ENCODE data around the gene DIDO1. TPM values are rescaled to one million over a fixed set of nuclear protein-coding genes. Genes with fewer than 3 reads are reported as not detected.

Gene DIDO1
- total RNA-seq, 2 donors from 2014 or later, result 63.8 to 80.4 TPM

GRCh38 chr20:62860391-62860923 lies 65.8 kb downstream of the DIDO1 start:
- Histone ChIP-seq H3K27ac (no peak overlapping the region), H3K36me3 (no peaks in the 10 kb centered on the region), H3K27me3 (replicated peaks; ENCODE audit: insufficient read depth) (no peaks in the 10 kb centered on the region), H3K4me3 (peak overlapping the region; percentile 62), H3K9me3 (no peaks in the 10 kb centered on the region), H3K4me1 (ENCODE audit: control insufficient read depth in 1 of 2, low read depth in 2 of 2) (peaks cover 0 to 10% of the 10 kb centered on the region in 2 donors)
- DNase-seq (ENCODE audit: low spot score) (no peak), ATAC-seq (ENCODE audit: insufficient number of reproducible peaks, low FRiP score, low read depth) (no peak)
- no peak for TF ChIP-seq CTCF (IDR thresholded peaks at IDR 0.05)

- DNase-seq (ENCODE audit: low spot score), result no peak
- no peaks in the 10 kb centered on the region for H3K36me3 ChIP-seq
- H3K27me3 ChIP-seq (replicated peaks; ENCODE audit: insufficient read depth), result no peaks in the 10 kb centered on the region
- H3K4me1 ChIP-seq (ENCODE audit: control insufficient read depth in 1 of 2, low read depth in 2 of 2), result peaks cover 0 to 10% of the 10 kb centered on the region in 2 donors
- ATAC-seq (ENCODE audit: insufficient number of reproducible peaks, low FRiP score, low read depth), result no peak
- H3K9me3 ChIP-seq, result no peaks in the 10 kb centered on the region
- no peak overlapping the region for H3K27ac ChIP-seq
- H3K4me3 ChIP-seq, result no peak overlapping the region
- TF ChIP-seq CTCF (IDR thresholded peaks at IDR 0.05), result no peak
Measured at GRCh38 chr20:62859721-62860120, 66.6 kb downstream of the DIDO1 start.

- DNase-seq (ENCODE audit: low spot score) (no peak), ATAC-seq (ENCODE audit: insufficient number of reproducible peaks, low FRiP score, low read depth) (no peak)
- no peak overlapping the region for H3K27ac ChIP-seq
- H3K27me3 ChIP-seq (replicated peaks; ENCODE audit: insufficient read depth), result no peaks in the 10 kb centered on the region
- TF ChIP-seq CTCF (IDR thresholded peaks at IDR 0.05), result no peak
- H3K36me3 ChIP-seq, result no peaks in the 10 kb centered on the region
- H3K4me1 ChIP-seq (ENCODE audit: control insufficient read depth in 1 of 2, low read depth in 2 of 2), result peaks cover 0 to 10% of the 10 kb centered on the region in 2 donors
- H3K4me3 ChIP-seq, result no peak overlapping the region
- H3K9me3 ChIP-seq, result no peaks in the 10 kb centered on the region
Measured at GRCh38 chr20:62858058-62858830, 68.1 kb downstream of the DIDO1 start.

GRCh38 chr20:62856931-62857619 lies 69.2 kb downstream of the DIDO1 start:
- Histone ChIP-seq H3K4me3 (no peak overlapping the region), H3K27ac (no peak overlapping the region), H3K36me3 (no peaks in the 10 kb centered on the region), H3K27me3 (replicated peaks; ENCODE audit: insufficient read depth) (no peaks in the 10 kb centered on the region), H3K9me3 (no peaks in the 10 kb centered on the region), H3K4me1 (ENCODE audit: control insufficient read depth in 1 of 2, low read depth in 2 of 2) (peaks cover 0 to 10% of the 10 kb centered on the region in 2 donors)
- ATAC-seq (ENCODE audit: insufficient number of reproducible peaks, low FRiP score, low read depth), result no peak
- no peak for DNase-seq (ENCODE audit: low spot score)
- TF ChIP-seq CTCF (IDR thresholded peaks at IDR 0.05), result no peak

GRCh38 chr20:62855120-62855519 lies 71.2 kb downstream of the DIDO1 start:
- TF ChIP-seq CTCF (IDR thresholded peaks at IDR 0.05), result no peak
- H3K9me3 ChIP-seq, result no peaks in the 10 kb centered on the region
- DNase-seq (ENCODE audit: low spot score), result no peak
- H3K27me3 ChIP-seq (replicated peaks; ENCODE audit: insufficient read depth), result no peaks in the 10 kb centered on the region
- H3K4me3 ChIP-seq, result no peak overlapping the region
- no peak for ATAC-seq (ENCODE audit: insufficient number of reproducible peaks, low FRiP score, low read depth)
- no peak overlapping the region for H3K27ac ChIP-seq
- no peaks in the 10 kb centered on the region for H3K36me3 ChIP-seq
- peaks cover 0 to 3% of the 10 kb centered on the region in 2 donors for H3K4me1 ChIP-seq (ENCODE audit: control insufficient read depth in 1 of 2, low read depth in 2 of 2)

Measured in thoracic aorta (tissue), 2 donors.